ENCODE results near the gene NANS. TPM values are rescaled to one million over a fixed set of nuclear protein-coding genes. Genes with fewer than 3 reads are reported as not detected.

Gene NANS
- polyA plus RNA-seq, 1 donor from 2014 or later: 16.9 TPM

DNA sequence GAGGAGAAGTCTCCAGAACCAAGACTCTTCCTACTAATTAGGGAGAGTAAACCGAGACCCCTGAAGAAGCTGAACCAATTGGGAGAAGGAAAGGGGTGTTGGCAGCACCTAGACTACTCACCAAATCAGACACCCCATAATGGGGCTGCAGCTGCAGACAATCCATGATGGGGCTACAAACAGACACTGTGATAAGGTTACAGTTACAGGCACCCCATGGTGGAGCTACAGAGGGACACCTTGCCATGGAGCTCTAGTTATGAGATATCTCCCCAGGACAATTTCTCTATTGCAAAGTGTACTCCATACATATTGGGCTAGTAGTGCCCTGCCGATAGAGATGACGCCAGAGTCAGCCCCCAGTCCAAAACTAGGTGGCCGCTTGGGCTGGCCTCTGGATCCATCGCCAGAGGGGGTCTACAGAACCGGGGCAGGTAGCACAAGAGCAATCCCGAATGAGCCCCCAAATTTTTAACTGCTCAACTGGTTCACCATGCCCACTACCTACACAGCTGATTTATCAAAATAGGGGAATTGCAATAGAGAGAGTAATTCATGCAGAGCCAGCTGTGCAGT, 2.1 kb upstream of the NANS start:
- no peak overlapping the region for H3K27ac ChIP-seq (ENCODE audit: low read length)
- no peaks in the 10 kb centered on the region for H4K20me1 ChIP-seq (ENCODE audit: insufficient read depth)
- TF ChIP-seq EP300 (conservative IDR thresholded peaks at IDR 0.05; ENCODE audit: poor library complexity, severe bottlenecking): no peak
- no peak for TF ChIP-seq TAF1 (IDR thresholded peaks at IDR 0.05; ENCODE audit: low read depth)
- TF ChIP-seq, protein P1, sequence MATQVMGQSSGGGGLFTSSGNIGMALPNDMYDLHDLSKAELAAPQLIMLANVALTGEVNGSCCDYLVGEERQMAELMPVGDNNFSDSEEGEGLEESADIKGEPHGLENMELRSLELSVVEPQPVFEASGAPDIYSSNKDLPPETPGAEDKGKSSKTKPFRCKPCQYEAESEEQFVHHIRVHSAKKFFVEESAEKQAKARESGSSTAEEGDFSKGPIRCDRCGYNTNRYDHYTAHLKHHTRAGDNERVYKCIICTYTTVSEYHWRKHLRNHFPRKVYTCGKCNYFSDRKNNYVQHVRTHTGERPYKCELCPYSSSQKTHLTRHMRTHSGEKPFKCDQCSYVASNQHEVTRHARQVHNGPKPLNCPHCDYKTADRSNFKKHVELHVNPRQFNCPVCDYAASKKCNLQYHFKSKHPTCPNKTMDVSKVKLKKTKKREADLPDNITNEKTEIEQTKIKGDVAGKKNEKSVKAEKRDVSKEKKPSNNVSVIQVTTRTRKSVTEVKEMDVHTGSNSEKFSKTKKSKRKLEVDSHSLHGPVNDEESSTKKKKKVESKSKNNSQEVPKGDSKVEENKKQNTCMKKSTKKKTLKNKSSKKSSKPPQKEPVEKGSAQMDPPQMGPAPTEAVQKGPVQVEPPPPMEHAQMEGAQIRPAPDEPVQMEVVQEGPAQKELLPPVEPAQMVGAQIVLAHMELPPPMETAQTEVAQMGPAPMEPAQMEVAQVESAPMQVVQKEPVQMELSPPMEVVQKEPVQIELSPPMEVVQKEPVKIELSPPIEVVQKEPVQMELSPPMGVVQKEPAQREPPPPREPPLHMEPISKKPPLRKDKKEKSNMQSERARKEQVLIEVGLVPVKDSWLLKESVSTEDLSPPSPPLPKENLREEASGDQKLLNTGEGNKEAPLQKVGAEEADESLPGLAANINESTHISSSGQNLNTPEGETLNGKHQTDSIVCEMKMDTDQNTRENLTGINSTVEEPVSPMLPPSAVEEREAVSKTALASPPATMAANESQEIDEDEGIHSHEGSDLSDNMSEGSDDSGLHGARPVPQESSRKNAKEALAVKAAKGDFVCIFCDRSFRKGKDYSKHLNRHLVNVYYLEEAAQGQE (IDR thresholded peaks at IDR 0.05; ENCODE audit: borderline replicate concordance): no peak
- no peak for TF ChIP-seq SMC3 (conservative IDR thresholded peaks at IDR 0.05; ENCODE audit: poor library complexity)
- no peak for TF ChIP-seq CTCF (IDR thresholded peaks at IDR 0.05; ENCODE audit: poor library complexity, severe bottlenecking)
- TF ChIP-seq EZH2 (IDR thresholded peaks at IDR 0.05; ENCODE audit: borderline replicate concordance, insufficient read depth, low read length, poor library complexity, severe bottlenecking): no peak
- TF ChIP-seq MXI1 (conservative IDR thresholded peaks at IDR 0.05; ENCODE audit: poor library complexity, severe bottlenecking): no peak
- no peak for TF ChIP-seq RAD21 (conservative IDR thresholded peaks at IDR 0.05)
- no peak for TF ChIP-seq POLR2AphosphoS5 (IDR thresholded peaks at IDR 0.05)
- H3K4me3 ChIP-seq (ENCODE audit: low read length): no peak overlapping the region
- H3K9me2 ChIP-seq (ENCODE audit: insufficient read depth, low read length): no peaks in the 10 kb centered on the region
- H3K79me2 ChIP-seq (replicated peaks; ENCODE audit: insufficient read depth, low read length): no peaks in the 10 kb centered on the region
- H3F3A ChIP-seq (ENCODE audit: insufficient read depth, low read length, poor library complexity, severe bottlenecking): no peaks in the 10 kb centered on the region
- no peaks in the 10 kb centered on the region for H3K27me3 ChIP-seq (ENCODE audit: insufficient read depth, low read depth, low read length)
- no peak overlapping the region for H3K4me2 ChIP-seq (ENCODE audit: low read length)
- no peaks in the 10 kb centered on the region for H3K9me3 ChIP-seq (ENCODE audit: low read length)
- H2AFZ ChIP-seq (ENCODE audit: low read depth, low read length): no peak overlapping the region
- no peak overlapping the region for H3K9ac ChIP-seq (ENCODE audit: low read length)
- H3K36me3 ChIP-seq (ENCODE audit: insufficient read depth, low read length): no peaks in the 10 kb centered on the region

- H4K20me1 ChIP-seq (ENCODE audit: insufficient read depth): no peaks in the 10 kb centered on the region
- peak overlapping the region; percentile 69 for H3K4me2 ChIP-seq (ENCODE audit: low read length)
- no peaks in the 10 kb centered on the region for H3K79me2 ChIP-seq (replicated peaks; ENCODE audit: insufficient read depth, low read length)
- H3K9me2 ChIP-seq (ENCODE audit: insufficient read depth, low read length): no peaks in the 10 kb centered on the region
- H3K27ac ChIP-seq (ENCODE audit: low read length): no peak overlapping the region
- no peaks in the 10 kb centered on the region for H3K9me3 ChIP-seq (ENCODE audit: low read length)
- H3K4me3 ChIP-seq (ENCODE audit: low read length): peak overlapping the region; percentile 97
- peak overlapping the region; percentile 69 for H3K9ac ChIP-seq (ENCODE audit: low read length)
- no peak for TF ChIP-seq EP300 (conservative IDR thresholded peaks at IDR 0.05; ENCODE audit: poor library complexity, severe bottlenecking)
- no peak for TF ChIP-seq SMC3 (conservative IDR thresholded peaks at IDR 0.05; ENCODE audit: poor library complexity)
- TF ChIP-seq EZH2 (IDR thresholded peaks at IDR 0.05; ENCODE audit: borderline replicate concordance, insufficient read depth, low read length, poor library complexity, severe bottlenecking): no peak
- TF ChIP-seq POLR2AphosphoS5 (IDR thresholded peaks at IDR 0.05): no peak
- no peak for TF ChIP-seq RAD21 (conservative IDR thresholded peaks at IDR 0.05)
- TF ChIP-seq CTCF (IDR thresholded peaks at IDR 0.05; ENCODE audit: poor library complexity, severe bottlenecking): no peak
- no peak for TF ChIP-seq MXI1 (conservative IDR thresholded peaks at IDR 0.05; ENCODE audit: poor library complexity, severe bottlenecking)
- no peak for TF ChIP-seq TAF1 (IDR thresholded peaks at IDR 0.05; ENCODE audit: low read depth)
- TF ChIP-seq, protein P1 (IDR thresholded peaks at IDR 0.05; ENCODE audit: borderline replicate concordance): no peak
- no peaks in the 10 kb centered on the region for H3F3A ChIP-seq (ENCODE audit: insufficient read depth, low read length, poor library complexity, severe bottlenecking)
- no peaks in the 10 kb centered on the region for H3K36me3 ChIP-seq (ENCODE audit: insufficient read depth, low read length)
- H2AFZ ChIP-seq (ENCODE audit: low read depth, low read length): peak overlapping the region; percentile 63
- no peaks in the 10 kb centered on the region for H3K27me3 ChIP-seq (ENCODE audit: insufficient read depth, low read depth, low read length)
These were observed 737 bp downstream of the NANS start for GRCh38 chr9:98057138-98057799.
